B cell (primary cell): ENCODE data around the gene PTPRO. TPM values are rescaled to one million over a fixed set of nuclear protein-coding genes. Genes with fewer than 3 reads are reported as not detected.
A peak's percentile ranks its signal among the peaks of the same experiment; 100 is the strongest.

Experiments
- ATAC-seq: fragments of 200-7000 bp; cut with Tn5 transposase; one replicate; pipeline ENCODE4 v1.10.0; 2021; ENCODE audit warnings: low read depth, mild to moderate bottlenecking, moderate number of reproducible peaks, moderate library complexity
- CTCF ChIA-PET: fragments of 350-600 bp; sonication (Branson Sonifier 250); formaldehyde crosslinking; loops from one replicate; lab custom pipeline; 2021; ENCODE audit warnings: antibody characterized with exemption, inconsistent platforms; lab: Charles Lee
- POLR2A ChIA-PET: fragments of 350-600 bp; sonication (Branson Sonifier 250); formaldehyde crosslinking; loops from one replicate; lab custom pipeline; 2021; ENCODE audit warnings: antibody characterized with exemption; lab: Charles Lee
- DNase-seq: peaks from one replicate; pipeline ENCODE4 v3.0.0; 2013
- H2AFZ ChIP-seq: 2 replicates; pipeline ENCODE4 v1.6.1; 2012; ENCODE audit warnings: mild to moderate bottlenecking, low read depth, low read length; ENCODE audit not compliant: insufficient read depth, poor library complexity, severe bottlenecking
- H3K27ac ChIP-seq, 2 donors: 1 replicate in 1 of 2; 2 replicates in 1 of 2; pipeline ENCODE4 v1.5.1; 2012 to 2013; ENCODE audit warnings: low read length in 2 of 2, mild to moderate bottlenecking in 2 of 2, moderate library complexity in 1 of 2
- H3K27me3 ChIP-seq, 4 experiments: fragments of 200-600 bp in 1 of 4; sonication (generic) in 1 of 4; replicated peaks in 1 of 4; 1 replicate in 2 of 4; 2 replicates in 2 of 4; pipeline versions ENCODE4 v1.6.1 to v1.7.0; 2013 to 2016; ENCODE audit warnings: low read length in 3 of 4, mild to moderate bottlenecking in 2 of 4, mixed read lengths in 1 of 4, moderate library complexity in 1 of 4; ENCODE audit not compliant: insufficient read depth in 4 of 4, control insufficient read depth in 3 of 4; ENCODE audit errors: control extremely low read depth in 1 of 4
- H3K36me3 ChIP-seq, 2 experiments: replicated peaks in 1 of 2; 1 replicate in 1 of 2; 2 replicates in 1 of 2; pipeline versions ENCODE4 v1.6.1 to v1.7.1; 2013; ENCODE audit warnings: low read length in 1 of 2; ENCODE audit not compliant: insufficient read depth in 2 of 2, control insufficient read depth in 1 of 2; ENCODE audit errors: control extremely low read depth in 1 of 2, extremely low read depth in 1 of 2
- H3K4me1 ChIP-seq, 2 donors: fragments of 200-600 bp in 1 of 2; sonication (generic) in 1 of 2; 1 replicate in 1 of 2; 2 replicates in 1 of 2; pipeline versions ENCODE4 v1.5.1 to v1.6.1; 2013 to 2017; ENCODE audit warnings: low read length in 2 of 2; ENCODE audit not compliant: control insufficient read depth in 2 of 2, insufficient read depth in 2 of 2
- H3K4me2 ChIP-seq: replicated peaks from 2 replicates; pipeline ENCODE3; 2012; ENCODE audit warnings: mild to moderate bottlenecking, low read depth, low read length; ENCODE audit not compliant: poor library complexity, severe bottlenecking
- H3K4me3 ChIP-seq, 5 experiments: fragments of 200-600 bp in 1 of 5; sonication (generic) in 1 of 5; 1 replicate in 3 of 5; 2 replicates in 2 of 5; pipeline versions ENCODE4 v1.5.1 to v1.7.0; 2011 to 2016; ENCODE audit warnings: low read length in 4 of 5, mild to moderate bottlenecking in 4 of 5, low read depth in 2 of 5, control low read depth in 1 of 5, moderate library complexity in 1 of 5; ENCODE audit not compliant: insufficient read depth in 1 of 5; ENCODE audit errors: control extremely low read depth in 1 of 5, extremely low read depth in 1 of 5
- H3K79me2 ChIP-seq: fragments of 200-600 bp; sonication (generic); one replicate; pipeline ENCODE4 v1.6.0; 2016; ENCODE audit warnings: low read length; ENCODE audit not compliant: control insufficient read depth, insufficient read depth
- H3K9ac ChIP-seq: fragments of 200-600 bp; sonication (generic); 2 replicates; pipeline ENCODE4 v1.6.1; 2017; ENCODE audit warnings: mild to moderate bottlenecking, low read length, moderate library complexity
- H3K9me3 ChIP-seq, 3 donors: one replicate each; pipeline versions ENCODE4 v1.6.1 to v1.7.1; 2013; ENCODE audit warnings: low read length in 2 of 3; ENCODE audit not compliant: control insufficient read depth in 2 of 3, insufficient read depth in 1 of 3; ENCODE audit errors: control extremely low read depth in 1 of 3
- H4K20me1 ChIP-seq: 2 replicates; pipeline ENCODE4 v1.6.0; 2012; ENCODE audit warnings: mild to moderate bottlenecking, low read length; ENCODE audit not compliant: insufficient read depth, control insufficient read depth, poor library complexity, severe bottlenecking
- H3K27ac Mint-ChIP-seq: one replicate; pipeline ENCODE4 v1.8.0; 2021; ENCODE audit warnings: mixed read lengths
- H3K27me3 Mint-ChIP-seq: one replicate; pipeline ENCODE4 v1.8.0; 2021; ENCODE audit warnings: mixed read lengths
- H3K4me1 Mint-ChIP-seq: one replicate; pipeline ENCODE4 v1.8.0; 2021; ENCODE audit warnings: mixed read lengths
- H3K4me3 Mint-ChIP-seq: one replicate; pipeline ENCODE4 v1.8.0; 2021; ENCODE audit warnings: mixed read lengths
- H3K9me3 Mint-ChIP-seq: one replicate; pipeline ENCODE4 v1.8.0; 2022; ENCODE audit warnings: mixed read lengths; ENCODE audit not compliant: insufficient read depth
- EZH2 ChIP-seq: IDR thresholded peaks from 2 replicates; pipeline ENCODE4 v1.6.1; 2012; ENCODE audit warnings: borderline replicate concordance, low read depth, mild to moderate bottlenecking, moderate library complexity, low read length; ENCODE audit not compliant: insufficient read depth, poor library complexity, severe bottlenecking
- WGBS: methylation state at CpG from one replicate; pipeline ENCODE4 v1.1.5; 2013; ENCODE audit warnings: missing lambda C conversion rate; ENCODE audit not compliant: insufficient coverage; 5-methylcytosine and 5-hydroxymethylcytosine counted together
- intact Hi-C: fragments of 100-400 bp; cut with micrococcal nuclease; formaldehyde crosslinking; loops from one replicate; pipeline ENCODE4 v1.10.0; 2022
- polyA plus RNA-seq: library from polyadenylated mRNA; depleted of rRNA; stranded (reverse); fragments of >200 nt; gene quantifications from 2 replicates; pipeline ENCODE4 v1.2.3, GENCODE V29; 2012
- total RNA-seq, 2 donors: library from RNA; stranded (reverse); fragments of 120-200 nt in 1 of 2; gene quantifications; 1 replicate in 1 of 2; 2 replicates in 1 of 2; pipeline versions ENCODE4 v1.2.3 to v1.2.4, GENCODE V29; 2013 to 2022
- TF ChIP-seq, protein P1 (sequence below): fragments of 200-600 bp; IDR thresholded peaks from one replicate; pipeline ENCODE4 v1.8.0; 2022; ENCODE audit warnings: antibody characterized with exemption, mild to moderate bottlenecking

PTPRO gene
- total and polyA plus RNA-seq, 2 donors (not counting 1 experiment from before 2014, with no cell fraction given), result 23.1 to 23.6 TPM

DNA sequence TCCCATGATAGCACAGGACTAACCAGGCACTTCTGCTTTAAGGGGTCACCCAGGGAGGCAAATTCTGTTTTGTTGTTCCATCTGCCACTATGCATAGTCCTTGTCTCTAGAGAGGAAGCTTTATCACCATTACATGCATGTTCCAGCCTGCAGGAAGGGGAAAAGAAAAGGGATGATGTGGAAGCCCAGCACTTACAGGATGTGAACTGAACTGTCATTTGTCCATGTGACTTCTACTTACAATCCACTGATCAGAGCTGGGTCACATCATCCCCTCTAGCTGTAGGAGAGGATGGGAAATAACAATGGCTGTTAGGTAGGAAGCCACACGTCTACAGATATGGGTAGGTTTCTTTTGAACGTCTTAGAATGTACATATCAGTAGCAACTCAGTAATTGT, 203.1 kb downstream of the PTPRO start:
- H3K27ac Mint-ChIP-seq, result no peak overlapping the region
- peaks cover 9% of the 10 kb centered on the region for H3K27me3 Mint-ChIP-seq
- no peak overlapping the region for H3K4me3 ChIP-seq
- ChIA-PET POLR2A (no interaction called here), CTCF (interaction anchor here (0.8 to 13.5 kb wide), 9 partner anchors 9 to 331 kb away, joined by 3 to 702 read pairs (median 9); no protein-coding TSS in a partner anchor)
- DNase-seq (no peak), ATAC-seq (no peak)
- no peak overlapping the region for H3K9ac ChIP-seq
- H3K4me1 ChIP-seq, result peaks cover 0 to 5% of the 10 kb centered on the region in 2 donors
- intact Hi-C loops, result no loop called here
- no peaks in the 10 kb centered on the region for H3K36me3 ChIP-seq
- H3K79me2 ChIP-seq, result no peaks in the 10 kb centered on the region
- H3K4me1 Mint-ChIP-seq, result peaks cover 6% of the 10 kb centered on the region
- WGBS, result no CpG with 5 or more reads among the region's 2 CpGs
- no peak overlapping the region for H2AFZ ChIP-seq
- H3K4me2 ChIP-seq, result no peak overlapping the region
- H3K9me3 Mint-ChIP-seq, result peaks cover 4% of the 10 kb centered on the region
- H3K9me3 ChIP-seq, result peaks cover 0 to 7% (median 4%) of the 10 kb centered on the region in 3 donors
- TF ChIP-seq EZH2, result no peak
- TF ChIP-seq, protein P1, sequence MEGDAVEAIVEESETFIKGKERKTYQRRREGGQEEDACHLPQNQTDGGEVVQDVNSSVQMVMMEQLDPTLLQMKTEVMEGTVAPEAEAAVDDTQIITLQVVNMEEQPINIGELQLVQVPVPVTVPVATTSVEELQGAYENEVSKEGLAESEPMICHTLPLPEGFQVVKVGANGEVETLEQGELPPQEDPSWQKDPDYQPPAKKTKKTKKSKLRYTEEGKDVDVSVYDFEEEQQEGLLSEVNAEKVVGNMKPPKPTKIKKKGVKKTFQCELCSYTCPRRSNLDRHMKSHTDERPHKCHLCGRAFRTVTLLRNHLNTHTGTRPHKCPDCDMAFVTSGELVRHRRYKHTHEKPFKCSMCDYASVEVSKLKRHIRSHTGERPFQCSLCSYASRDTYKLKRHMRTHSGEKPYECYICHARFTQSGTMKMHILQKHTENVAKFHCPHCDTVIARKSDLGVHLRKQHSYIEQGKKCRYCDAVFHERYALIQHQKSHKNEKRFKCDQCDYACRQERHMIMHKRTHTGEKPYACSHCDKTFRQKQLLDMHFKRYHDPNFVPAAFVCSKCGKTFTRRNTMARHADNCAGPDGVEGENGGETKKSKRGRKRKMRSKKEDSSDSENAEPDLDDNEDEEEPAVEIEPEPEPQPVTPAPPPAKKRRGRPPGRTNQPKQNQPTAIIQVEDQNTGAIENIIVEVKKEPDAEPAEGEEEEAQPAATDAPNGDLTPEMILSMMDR, result no peak
- H3K27ac ChIP-seq, result no peak overlapping the region
- no peaks in the 10 kb centered on the region for H3K27me3 ChIP-seq
- no peak overlapping the region for H3K4me3 Mint-ChIP-seq
- H4K20me1 ChIP-seq, result no peaks in the 10 kb centered on the region

DNA sequence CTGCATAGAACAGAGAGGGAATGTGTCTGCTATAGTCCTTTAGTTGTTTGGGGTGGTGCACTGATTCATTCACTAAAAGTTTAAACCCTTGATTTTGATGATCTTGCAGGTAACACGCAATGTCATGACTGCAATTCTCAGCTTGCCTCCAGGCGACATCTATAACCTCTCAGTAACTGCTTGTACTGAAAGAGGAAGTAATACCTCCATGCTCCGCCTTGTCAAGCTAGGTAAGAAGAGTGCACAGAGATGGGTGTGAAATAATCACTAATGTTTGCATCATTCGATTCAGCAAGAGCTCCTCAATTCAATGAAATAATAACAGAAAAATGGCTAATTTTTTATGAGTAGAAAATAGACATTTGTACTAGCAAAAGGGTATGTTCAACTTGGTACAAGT, 203.7 kb downstream of the PTPRO start:
- H4K20me1 ChIP-seq, result no peaks in the 10 kb centered on the region
- no peak for TF ChIP-seq EZH2
- TF ChIP-seq, protein P1, result peak; percentile 39
- Mint-ChIP-seq H3K9me3 (peaks cover 4% of the 10 kb centered on the region), H3K4me3 (no peak overlapping the region), H3K27me3 (peaks cover 9% of the 10 kb centered on the region), H3K27ac (no peak overlapping the region), H3K4me1 (peaks cover 6% of the 10 kb centered on the region)
- peak overlapping the region; percentile 43 for H3K4me2 ChIP-seq
- no peak overlapping the region for H3K4me3 ChIP-seq
- no CpG with 5 or more reads among the region's 4 CpGs for WGBS
- peaks cover 0 to 7% (median 4%) of the 10 kb centered on the region in 3 donors for H3K9me3 ChIP-seq
- ChIA-PET POLR2A (no interaction called here), CTCF (interaction anchor here (0.7 to 13.5 kb wide), 10 partner anchors 8 to 331 kb away, joined by 3 to 702 read pairs (median 8); no protein-coding TSS in a partner anchor)
- H2AFZ ChIP-seq, result no peak overlapping the region
- DNase-seq (peak; percentile 75), ATAC-seq (peak; percentile 99)
- H3K27me3 ChIP-seq, result no peaks in the 10 kb centered on the region
- H3K79me2 ChIP-seq, result no peaks in the 10 kb centered on the region
- intact Hi-C loops, result no loop called here
- H3K9ac ChIP-seq, result no peak overlapping the region
- no peaks in the 10 kb centered on the region for H3K36me3 ChIP-seq
- H3K27ac ChIP-seq, result no peak overlapping the region
- H3K4me1 ChIP-seq, result peaks cover 0 to 5% of the 10 kb centered on the region in 2 donors
